C1 segment of cervical spinal cord (tissue), 14 donors: ENCODE results near the gene SIGLEC9.

Experiments used
- DNase-seq, 14 donors: peaks; one replicate each; lab custom pipeline; 2025; lab: John Stamatoyannopoulos, UW

SIGLEC9 gene

GRCh38 chr19:51124729-51125128 lies at the start of gene SIGLEC9:
SIGLEC9 (plus strand) TSS chr19:51124906; CDS start chr19:51124975, 69 bp downstream.
- DNase-seq: peak in 6 of 14 donors; percentile 13 to 46 (median 34)

- no peak for DNase-seq
These were observed 48.7 kb upstream of the SIGLEC9 start for GRCh38 chr19:51075998-51076397.

GRCh38 chr19:51076631-51077213 lies 48.0 kb upstream of the SIGLEC9 start:
- no peak for DNase-seq

- no peak for DNase-seq
These were observed 46.6 kb upstream of the SIGLEC9 start for GRCh38 chr19:51078104-51078503.

GRCh38 chr19:51078731-51079130 lies 46.0 kb upstream of the SIGLEC9 start:
- no peak for DNase-seq

GRCh38 chr19:51079481-51080110 lies 45.1 kb upstream of the SIGLEC9 start:
- peak in 1 of 14 donors; percentile 1 for DNase-seq

GRCh38 chr19:51081476-51081875 lies 43.2 kb upstream of the SIGLEC9 start:
- DNase-seq: no peak

- no peak for DNase-seq
These were observed 42.1 kb upstream of the SIGLEC9 start, which contains the start of gene KLK14 for GRCh38 chr19:51082611-51083010. KLK14 (minus strand) TSS chr19:51082887; CDS start chr19:51082614, 273 bp downstream.

GRCh38 chr19:51083181-51083580 lies 41.5 kb upstream of the SIGLEC9 start:
- DNase-seq: no peak

GRCh38 chr19:51083783-51084182 lies 40.9 kb upstream of the SIGLEC9 start:
- DNase-seq: no peak

- DNase-seq: no peak
These were observed 40.2 kb upstream of the SIGLEC9 start for GRCh38 chr19:51084505-51084904.

GRCh38 chr19:51086153-51086850 lies 38.4 kb upstream of the SIGLEC9 start:
- no peak for DNase-seq

- no peak for DNase-seq
These were observed 34.9 kb upstream of the SIGLEC9 start for GRCh38 chr19:51089786-51090185.

- DNase-seq: no peak
These were observed 34.2 kb upstream of the SIGLEC9 start for GRCh38 chr19:51090471-51090870.

GRCh38 chr19:51091126-51091525 lies 33.6 kb upstream of the SIGLEC9 start:
- no peak for DNase-seq

- DNase-seq: no peak
These were observed 32.5 kb upstream of the SIGLEC9 start for GRCh38 chr19:51091895-51092873.

- DNase-seq: peak in 1 of 14 donors; percentile 3
These were observed 31.6 kb upstream of the SIGLEC9 start for GRCh38 chr19:51093101-51093500.

GRCh38 chr19:51093510-51094345 lies 31.0 kb upstream of the SIGLEC9 start:
- no peak for DNase-seq

GRCh38 chr19:51094696-51095279 lies 29.9 kb upstream of the SIGLEC9 start:
- peak in 2 of 14 donors; percentile 7 to 18 for DNase-seq

- DNase-seq: no peak
These were observed 28.1 kb upstream of the SIGLEC9 start for GRCh38 chr19:51096473-51097165.
